IPS-NIHi7 (cell line): ENCODE results near the gene FAM13A.

Experiments used
- DNase-seq: peaks from one replicate; pipeline ENCODE4 v3.0.0; 2012; ENCODE audit warnings: mixed read lengths; ENCODE audit errors: extremely low spot score

Gene FAM13A

DNA sequence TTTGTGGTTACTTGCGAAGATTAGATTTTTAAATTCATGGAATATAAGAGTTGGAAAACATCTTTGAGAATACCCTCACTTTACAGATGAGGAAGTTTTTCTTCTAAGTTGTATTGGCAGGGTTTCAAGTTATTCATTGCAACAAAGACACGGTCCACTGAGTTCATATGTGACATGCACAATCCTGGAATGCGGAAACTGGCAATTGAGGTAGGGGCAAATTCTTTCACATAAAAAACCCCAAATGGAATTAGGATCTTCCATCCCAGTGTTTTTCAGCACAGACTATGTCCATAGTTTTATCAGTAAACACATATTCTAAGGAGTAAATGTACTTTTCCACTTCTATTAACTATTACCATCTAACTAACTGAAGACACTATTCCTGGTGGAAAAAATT lies 277.6 kb downstream of the FAM13A start:
- no peak for DNase-seq

DNA sequence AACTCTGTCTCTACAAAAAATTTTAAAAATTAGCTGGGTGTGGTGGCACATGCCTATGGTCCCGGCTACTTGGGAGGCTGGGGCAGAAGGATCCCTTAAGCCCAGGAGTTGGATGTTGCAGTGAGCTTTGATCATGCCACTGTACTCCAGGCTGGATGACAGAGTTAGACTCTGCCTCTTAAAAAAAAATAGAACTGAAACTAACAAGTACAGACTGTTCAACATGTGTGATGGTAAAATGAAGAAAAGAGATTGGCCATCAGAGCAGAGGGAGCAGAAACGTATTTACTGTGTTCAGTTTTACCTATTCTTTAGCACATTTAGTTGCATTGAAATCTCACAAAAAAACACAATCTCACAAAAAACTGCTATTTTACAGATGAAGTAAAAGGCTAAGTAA lies 281.5 kb downstream of the FAM13A start:
- no peak for DNase-seq

DNA sequence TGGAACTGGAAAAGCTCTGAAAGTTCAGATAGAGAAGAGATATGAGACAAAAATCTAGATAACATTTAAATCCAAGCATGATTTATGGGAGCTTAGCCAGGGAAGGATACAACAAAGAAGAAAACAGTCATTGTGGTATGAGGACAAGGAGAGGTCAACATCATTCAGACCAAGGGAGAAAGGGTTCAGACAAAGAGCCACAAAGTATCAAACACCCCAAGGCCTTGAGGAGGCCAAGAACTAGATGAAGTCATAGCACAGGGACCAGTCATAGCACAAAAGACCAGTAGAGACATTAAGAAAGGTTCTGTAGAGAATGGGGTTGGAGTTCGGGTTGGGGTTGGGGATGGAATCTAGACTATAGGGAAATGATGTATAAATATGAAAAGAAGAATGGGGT lies 282.0 kb downstream of the FAM13A start:
- no peak for DNase-seq

DNA sequence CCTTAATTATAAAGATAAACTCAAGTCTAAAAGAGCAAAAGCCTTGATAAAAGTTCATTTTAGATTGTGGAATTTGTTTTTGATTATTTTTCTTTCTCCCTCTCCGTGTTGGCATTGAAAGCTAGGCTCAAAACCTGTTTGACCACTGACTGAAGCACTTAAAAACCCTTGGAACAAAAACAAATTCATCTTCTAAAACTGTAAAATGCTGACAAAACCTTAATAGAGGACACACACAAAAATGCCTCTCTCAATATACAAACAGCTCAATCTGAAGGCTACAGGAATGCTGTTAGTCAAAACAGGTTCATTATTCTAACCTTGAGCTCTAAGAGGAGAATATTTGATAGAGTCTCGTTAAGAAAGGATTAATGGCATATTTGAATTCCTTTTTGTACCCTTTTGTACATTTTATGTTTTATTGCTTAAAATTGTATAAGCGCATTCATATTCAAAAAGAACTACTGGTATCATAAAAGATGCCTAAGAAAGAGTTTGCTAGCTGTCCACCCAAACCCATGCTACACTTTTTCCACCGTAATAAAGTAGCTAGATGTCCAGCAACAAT lies 285.0 kb downstream of the FAM13A start:
- no peak for DNase-seq

DNA sequence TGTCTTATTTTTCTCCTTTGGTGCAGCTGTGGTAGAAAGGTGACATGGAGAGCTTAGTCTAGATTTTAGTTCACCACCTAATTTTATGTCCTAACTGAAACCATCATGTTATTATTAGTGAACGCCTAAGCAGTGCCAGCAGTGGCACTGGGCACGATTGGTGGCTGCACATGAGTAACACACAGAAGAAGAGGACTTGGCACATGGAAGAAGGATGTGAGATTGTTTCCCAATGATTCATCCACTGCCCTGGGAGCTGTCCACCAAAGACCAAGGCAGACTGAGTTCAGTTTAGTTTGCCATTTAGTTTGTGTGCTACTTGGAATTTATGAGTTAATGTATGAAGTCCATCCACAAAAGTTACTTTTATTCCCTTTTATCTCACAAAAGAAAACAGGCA lies 291.3 kb downstream of the FAM13A start:
- no peak for DNase-seq

DNA sequence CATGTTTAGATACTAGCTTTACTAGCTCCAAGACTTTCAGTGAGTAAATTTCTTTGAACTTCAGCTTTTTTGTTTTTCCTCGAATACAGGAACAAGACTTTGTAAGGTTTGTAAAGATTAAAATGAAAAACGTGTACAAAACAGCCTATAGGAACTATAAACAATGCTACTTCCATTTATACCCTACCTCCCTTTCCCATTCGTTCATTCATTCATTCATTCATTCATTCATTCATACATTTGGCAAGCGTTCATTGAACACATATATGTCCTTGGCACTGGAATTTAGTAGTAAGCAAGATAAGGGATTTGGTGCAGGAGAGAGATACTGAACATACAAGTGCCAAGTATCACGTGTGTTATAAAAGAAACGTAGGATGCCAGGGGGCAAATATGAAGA lies 293.9 kb downstream of the FAM13A start:
- no peak for DNase-seq

DNA sequence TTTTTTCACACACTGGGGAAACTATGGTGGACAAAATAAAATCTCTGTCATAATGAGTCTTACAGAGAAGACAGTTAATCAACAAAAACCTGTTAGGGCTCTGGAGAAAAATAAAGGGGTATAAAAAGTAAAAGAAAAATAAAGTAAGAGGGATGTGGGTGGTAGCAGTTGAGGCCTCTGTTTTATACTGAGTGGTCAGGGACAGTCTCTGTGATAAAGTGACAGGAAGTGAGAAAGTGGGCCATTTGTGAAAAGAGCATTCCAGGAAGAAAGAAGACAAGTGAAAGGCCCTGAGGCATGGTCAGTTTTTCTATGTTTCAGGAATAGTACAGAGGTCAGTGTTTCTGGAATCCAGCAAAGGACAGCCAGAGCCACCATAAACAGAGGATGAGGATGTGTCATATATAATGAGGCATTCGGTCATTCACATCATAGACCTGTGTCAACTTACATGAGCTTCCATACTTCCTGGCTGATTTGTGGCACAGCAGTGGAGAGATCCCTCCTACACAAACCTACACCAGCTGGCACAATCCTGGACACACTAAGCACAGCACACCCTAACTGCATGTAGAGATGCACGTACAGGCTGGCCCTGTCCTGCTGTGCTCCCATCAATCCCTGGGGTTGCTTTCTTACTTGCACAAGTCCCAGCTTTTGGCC lies 295.0 kb downstream of the FAM13A start:
- no peak for DNase-seq

DNA sequence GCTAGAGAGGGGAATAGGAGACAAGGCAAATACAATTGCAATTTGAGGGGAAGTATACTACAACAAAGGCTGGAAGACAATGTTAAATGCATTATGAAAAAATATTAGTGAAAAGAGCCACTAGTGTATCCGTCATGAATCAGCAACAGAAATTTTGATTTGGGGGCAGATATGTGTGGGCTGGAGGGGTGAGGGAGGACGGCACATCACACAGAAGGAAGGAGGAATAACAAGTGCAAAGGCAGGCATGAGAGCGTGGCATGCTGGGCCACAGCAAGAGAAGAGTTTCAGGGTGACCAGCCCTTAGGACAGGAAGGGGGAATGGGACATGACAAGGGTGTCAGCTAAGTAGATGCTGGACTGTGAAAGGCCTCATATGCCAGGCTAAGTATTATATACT lies 295.6 kb downstream of the FAM13A start:
- no peak for DNase-seq

DNA sequence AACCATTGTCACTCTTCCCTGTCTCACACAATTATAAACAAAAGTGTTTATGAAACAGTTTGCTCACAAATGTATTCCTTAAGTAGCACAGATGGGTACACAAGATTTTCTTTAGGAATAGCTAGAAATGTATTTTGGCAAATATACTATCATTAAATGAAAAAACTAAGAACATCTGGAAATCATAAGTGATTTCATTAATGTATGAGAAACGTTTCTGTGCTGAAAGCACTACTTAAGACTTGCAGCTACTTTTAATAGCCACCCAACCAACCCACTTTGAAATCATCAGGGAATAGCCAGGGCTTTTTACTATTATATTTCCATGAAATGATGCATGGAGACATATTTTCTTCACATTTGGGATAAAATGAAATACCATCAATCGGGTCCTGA lies 297.1 kb downstream of the FAM13A start:
- DNase-seq, result no peak

DNA sequence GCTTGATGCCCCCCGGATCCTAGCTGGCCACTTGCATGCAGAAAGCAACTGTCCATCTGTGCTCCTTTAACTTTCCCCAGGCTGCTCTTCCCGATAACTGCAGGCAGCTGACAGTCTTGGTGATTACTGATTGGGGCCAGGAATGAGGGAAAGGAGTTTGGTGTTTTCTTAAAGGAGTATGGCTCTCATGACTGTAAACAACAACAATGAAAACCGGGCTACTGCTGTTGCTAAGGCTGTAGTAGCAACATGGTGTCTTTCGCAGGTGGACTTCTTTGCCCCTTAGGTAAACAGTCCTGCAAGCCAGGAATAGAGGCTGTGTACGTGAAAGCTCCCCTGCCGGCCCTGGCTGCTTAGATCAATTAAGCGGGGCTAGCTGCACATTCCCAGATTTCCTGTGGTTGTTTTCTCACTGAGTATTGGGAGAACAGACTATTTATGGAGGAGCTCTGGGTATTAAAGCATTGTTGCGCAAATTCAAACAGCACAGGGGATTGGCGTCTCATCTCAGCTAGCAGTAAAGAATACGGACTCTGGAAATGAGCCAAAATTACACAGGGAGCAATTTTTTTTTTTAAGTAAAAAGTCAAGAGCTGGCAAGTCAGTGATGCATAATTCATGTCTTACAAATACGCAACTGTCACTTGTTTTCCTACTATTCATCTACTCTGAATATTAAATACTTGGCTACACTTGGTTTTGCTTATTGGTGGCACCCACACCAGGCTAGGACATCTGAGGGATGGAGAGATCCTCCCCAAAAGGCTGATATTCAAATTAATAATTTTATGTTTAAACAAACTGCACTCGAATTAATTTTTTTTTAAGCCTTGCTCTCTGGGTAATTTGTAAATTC lies 297.7 kb downstream of the FAM13A start:
- no peak for DNase-seq

DNA sequence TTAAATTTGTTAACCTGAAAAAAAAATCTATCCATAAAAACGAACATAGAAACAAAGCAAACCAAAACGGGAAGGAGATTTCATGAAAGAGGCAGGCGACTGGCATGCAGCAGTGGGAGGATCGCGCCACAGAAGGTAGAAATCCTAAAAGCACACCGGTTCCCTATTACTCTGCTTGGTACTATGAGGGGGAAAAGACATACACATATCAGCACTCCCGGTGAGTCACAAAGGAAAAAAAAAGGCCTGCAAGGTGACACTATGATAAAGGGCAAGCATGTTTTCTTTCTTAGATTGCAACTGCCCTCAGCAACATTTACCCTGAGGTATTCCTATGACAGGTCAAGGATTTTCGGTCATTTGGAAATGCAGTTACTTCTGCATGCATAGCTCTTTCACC lies 298.7 kb downstream of the FAM13A start:
- no peak for DNase-seq

DNA sequence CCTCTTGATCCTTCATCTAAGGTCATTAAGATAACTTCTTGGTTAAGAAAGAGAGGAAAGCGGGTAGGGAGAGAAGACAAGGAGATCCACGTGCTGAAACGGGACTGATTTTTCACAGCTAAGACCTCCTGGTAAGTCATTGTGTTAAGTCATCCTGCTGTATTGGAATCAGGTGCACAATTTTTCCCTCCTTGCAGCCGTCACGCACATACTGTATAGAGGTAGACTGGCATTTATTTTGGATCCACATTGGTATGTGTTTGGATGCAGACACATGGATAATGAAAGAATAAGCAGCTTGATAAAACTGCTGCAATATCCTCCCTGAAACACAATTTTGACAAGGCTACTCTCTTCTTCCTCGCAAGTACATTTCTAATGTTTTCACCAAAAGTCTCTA lies 299.2 kb downstream of the FAM13A start:
- no peak for DNase-seq

DNA sequence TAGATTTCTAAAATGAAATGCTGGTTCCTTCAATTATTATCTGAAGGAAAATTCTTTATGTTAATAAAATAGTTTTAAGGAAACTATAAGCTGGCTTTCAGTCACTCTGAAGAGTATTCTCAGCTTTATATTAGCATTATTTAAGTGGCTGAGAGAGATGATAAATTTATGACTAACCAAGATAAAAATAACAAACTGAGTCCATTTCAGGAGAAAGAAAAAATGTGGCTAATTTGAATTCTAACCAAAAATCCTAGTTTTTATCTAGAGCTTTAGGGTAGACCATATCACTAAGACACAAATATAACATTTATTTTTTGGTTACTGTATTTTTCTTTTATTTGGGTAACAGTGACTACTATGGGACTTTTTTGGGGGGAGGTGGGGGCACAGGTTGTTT lies 299.9 kb downstream of the FAM13A start:
- no peak for DNase-seq

DNA sequence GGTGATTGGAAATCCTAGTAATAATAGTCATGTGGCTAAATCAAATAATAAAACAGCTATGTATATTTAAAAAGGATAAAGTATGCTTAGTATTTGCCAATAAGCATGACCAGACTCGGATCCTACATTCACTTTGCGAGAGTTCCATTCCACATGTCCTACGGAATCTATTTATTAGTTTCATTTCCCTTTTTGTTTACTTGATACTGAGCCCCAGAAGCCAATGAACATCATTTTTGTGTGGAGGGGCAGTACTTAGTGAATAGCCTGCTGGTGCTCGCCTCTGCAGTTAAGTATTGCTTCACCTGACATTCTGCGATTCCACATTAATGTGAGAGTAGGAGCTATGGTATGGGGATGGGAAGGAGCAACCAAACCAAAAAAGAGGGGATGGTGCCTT lies 300.8 kb downstream of the FAM13A start:
- DNase-seq, result no peak

DNA sequence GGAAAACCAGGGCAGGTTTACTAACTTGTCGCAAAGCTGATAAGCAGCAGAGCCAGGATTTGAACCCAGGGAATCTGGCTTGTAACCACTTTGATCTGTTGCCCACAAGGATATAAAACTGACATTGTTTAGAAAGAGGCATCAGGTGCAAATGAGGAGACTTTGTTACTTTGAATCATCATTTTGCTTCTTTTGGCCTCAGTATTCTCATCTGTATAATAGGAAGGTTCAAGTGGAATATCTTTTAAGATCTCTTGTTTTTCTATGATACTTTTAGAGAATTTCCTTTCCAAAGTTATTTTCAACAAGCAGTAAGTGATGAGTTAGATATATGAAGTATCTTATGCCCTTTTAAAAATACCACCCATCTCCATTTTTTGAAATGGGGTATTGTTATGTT lies 301.5 kb downstream of the FAM13A start:
- DNase-seq, result no peak

DNA sequence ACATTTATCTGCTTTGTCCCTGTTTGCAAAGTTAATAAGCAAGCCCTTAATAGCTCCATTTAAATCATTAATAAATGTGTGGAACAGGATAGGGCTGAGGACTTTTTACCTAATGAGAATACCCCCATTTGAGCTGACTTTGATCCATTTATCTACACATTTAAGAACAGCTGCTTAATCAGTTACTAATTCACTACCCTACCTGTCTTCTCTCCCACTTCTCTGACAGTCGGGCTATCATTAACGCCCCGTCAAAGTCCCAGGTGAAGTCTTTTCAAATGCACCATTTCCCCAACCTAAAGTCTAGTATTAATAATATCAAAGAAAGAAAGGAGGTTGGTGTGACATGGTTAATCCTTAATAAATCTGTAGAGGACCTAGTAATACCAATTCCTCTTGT lies 302.2 kb downstream of the FAM13A start:
- DNase-seq, result no peak

DNA sequence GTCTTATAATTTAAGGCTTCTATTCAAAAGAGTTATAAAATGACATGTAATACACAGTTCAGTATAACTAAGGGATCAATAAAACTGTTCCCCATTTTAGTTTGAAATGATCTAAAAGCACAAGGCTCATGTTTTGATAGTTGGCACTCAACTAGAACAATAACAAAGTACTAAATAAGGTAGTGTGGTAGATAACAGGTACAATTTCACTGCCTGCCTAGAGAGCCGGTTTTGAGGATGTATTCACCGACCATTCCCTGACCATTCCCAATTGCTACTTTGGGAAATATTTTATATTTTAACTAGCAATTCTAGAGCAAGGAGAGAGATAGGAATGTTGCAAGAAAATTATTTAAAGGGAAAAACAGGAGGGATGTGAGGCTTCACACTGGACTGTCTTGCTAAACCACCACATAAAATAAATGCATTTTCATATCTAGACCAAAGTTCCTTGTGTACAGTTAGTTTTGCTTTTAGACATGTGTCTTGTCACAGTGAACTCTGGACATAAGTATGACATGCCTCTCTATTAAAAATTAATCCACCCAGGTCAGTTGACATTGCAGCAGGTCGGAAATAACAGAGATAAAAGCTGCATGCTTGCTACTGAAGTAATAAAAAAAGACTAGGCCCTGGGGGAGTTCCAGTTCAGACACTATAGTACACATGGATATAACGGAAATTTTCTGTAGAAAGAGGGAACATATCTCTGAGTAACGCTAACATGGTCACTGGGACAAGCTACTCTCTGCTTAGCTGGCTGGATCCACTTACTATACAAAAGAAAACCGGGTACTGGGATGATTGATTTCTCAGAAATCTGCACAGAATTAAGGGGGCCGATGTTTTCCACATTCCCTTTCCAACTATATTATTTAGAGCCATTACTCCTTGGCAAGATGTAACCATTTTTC lies 303.1 kb downstream of the FAM13A start:
- no peak for DNase-seq

DNA sequence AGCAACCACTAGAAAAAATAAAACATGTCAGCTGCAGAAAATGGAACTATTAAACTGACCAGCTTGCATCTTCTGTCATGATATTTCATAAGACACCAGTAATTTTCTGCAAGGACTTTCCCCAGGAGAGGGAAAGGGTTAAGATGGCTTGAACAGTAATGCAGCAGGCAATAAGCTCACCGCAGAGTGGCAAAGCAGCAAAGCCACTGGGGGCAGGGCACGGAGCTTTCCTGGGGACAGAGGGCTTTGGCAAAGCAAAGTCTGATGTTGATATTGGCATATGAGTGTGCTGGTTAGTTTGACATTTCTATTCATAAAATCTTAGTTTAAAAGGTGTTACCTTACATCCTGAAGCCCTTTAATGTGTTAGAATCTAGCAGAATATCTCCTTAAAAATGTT lies 304.2 kb downstream of the FAM13A start:
- no peak for DNase-seq

DNA sequence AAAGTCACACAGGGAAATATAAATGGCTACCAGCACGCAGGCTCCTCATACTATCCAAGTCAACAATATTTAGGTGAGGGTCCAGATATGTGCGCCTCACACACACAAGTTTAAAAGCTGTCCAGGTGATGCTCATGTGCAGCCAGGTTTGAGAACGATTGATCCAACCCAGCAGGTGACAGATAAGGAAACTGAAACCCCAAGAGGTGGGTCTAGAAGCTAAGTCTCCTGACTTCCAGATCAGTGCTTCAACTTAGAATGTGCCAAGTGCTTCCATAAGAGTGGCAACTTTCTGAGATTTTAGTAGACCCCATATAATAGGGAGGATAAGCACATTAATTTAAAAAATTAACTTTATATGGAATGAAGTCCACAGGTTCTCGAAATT lies 304.9 kb downstream of the FAM13A start:
- no peak for DNase-seq

DNA sequence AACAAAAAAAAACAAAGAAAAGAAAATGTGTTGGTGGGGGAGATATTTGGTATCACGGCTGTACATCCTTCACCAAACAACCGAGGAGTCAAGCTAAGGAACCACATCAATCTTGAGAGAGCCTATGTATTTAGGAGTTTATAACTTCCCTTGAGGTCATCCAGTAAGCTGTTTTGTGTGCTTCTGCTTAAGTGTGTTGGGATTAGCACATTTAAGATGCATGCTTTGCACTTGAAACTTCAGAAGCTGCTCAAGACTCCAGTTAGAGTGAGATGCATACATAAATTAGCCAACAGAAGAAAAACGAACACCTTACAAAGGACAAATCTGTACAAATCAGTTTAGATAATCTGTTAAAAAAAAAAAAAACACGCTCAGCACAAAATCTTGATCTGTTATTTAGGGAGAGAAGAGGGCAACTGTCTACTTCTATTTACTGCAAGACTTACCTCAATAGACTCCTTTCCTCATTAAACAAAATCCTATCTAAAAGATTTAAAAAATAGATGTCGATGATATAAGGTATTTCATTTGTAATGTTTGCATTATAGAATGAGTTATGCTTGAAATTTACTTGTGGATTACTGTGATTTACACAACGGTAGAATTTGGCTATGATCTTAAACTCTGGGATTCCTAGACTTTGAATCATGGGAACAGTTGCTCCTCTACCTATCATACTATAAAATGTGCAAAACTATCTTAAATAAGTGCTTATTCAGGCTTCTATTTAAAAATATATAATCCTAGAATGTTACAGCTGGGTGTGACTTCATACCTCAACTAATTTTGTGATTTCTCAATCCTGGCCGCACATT lies 305.5 kb downstream of the FAM13A start:
- DNase-seq, result no peak

DNA sequence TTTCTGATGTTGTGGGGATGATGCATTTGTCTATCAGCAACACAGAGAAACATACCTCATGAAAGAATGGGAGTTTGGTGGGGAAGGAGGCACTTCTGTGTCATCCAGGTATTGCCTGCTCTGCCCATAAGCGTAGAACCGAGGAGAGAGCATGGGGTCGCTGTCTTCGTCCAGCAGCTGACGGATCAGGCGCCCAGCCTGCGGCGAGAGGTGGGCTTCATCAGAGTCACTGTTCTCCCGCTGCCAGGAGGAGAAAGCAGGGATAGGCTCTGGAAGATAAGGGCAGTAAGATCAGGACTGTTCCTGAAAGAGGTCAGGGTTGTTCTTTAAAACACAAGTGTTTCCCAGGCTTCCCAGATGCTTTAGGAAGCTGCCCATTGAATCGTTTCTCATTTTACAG lies 306.6 kb downstream of the FAM13A start:
- DNase-seq, result no peak
